Measurements from ENCODE around the gene CWC25. TPM values are rescaled to one million over a fixed set of nuclear protein-coding genes. Genes with fewer than 3 reads are reported as not detected.

The CWC25 gene
- total RNA-seq, 1 donor from 2014 or later: 65.2 TPM

DNA sequence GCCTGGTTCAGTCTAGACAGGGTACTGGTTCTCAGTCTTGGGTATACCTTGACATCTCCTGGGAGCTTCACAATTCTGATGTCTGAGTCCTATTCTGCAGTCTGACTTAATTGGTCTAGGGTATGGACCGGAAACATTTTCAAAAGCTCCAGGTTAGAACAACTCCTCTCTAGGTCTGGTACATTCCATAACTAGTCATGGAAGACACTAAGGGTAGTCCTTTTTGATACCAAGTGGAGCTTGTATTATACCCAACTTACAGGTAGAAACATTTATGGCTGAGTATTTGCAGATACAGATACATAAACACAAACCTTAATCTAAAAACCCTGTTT is 23.4 kb upstream of the CWC25 start:
- intact Hi-C loops (cut with DNase I): no loop called here
- Histone ChIP-seq H3K36me3 (peaks cover 48 to 65% of the 10 kb centered on the region in 2 donors), H3K4me1 (peaks cover 13 to 15% of the 10 kb centered on the region in 2 donors), H3K9me3 (no peaks in the 10 kb centered on the region), H3K27ac (no peak overlapping the region), H3K4me3 (no peak overlapping the region), H3K27me3 (no peaks in the 10 kb centered on the region)
- TF ChIP-seq, protein P1, sequence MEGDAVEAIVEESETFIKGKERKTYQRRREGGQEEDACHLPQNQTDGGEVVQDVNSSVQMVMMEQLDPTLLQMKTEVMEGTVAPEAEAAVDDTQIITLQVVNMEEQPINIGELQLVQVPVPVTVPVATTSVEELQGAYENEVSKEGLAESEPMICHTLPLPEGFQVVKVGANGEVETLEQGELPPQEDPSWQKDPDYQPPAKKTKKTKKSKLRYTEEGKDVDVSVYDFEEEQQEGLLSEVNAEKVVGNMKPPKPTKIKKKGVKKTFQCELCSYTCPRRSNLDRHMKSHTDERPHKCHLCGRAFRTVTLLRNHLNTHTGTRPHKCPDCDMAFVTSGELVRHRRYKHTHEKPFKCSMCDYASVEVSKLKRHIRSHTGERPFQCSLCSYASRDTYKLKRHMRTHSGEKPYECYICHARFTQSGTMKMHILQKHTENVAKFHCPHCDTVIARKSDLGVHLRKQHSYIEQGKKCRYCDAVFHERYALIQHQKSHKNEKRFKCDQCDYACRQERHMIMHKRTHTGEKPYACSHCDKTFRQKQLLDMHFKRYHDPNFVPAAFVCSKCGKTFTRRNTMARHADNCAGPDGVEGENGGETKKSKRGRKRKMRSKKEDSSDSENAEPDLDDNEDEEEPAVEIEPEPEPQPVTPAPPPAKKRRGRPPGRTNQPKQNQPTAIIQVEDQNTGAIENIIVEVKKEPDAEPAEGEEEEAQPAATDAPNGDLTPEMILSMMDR (IDR thresholded peaks at IDR 0.05): no peak
- DNase-seq (ENCODE audit: low spot score in 2 of 2): no peak

DNA sequence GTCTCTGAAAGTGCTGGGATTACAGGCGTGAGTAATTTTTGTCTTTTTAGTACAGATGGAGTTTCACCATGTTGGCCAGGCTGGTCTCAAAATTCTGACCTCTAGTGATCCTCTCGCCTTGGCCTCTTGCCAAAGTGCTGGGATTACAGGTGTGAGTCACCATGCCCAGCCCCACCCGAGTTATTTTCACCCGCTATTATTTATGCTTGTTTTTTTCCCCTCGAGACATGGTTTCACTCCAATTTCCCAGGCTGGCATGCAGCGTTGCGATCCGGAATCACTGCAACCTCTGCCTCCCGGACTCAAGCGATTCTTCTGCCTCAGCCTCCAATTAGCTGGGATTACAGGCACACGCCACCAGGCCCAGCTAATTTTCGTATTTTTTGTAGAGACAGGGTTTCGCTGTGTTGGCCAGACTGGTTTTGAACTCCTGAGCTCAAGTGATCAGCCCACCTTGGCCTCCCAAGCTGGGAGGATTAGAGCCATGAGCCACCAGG is 19.2 kb upstream of the CWC25 start:
- peaks cover 20 to 29% of the 10 kb centered on the region in 2 donors for H3K36me3 ChIP-seq
- no peaks in the 10 kb centered on the region for H3K27me3 ChIP-seq
- intact Hi-C loops (cut with DNase I): no loop called here
- no peak overlapping the region for H3K4me3 ChIP-seq
- DNase-seq (ENCODE audit: low spot score in 2 of 2): no peak
- no peaks in the 10 kb centered on the region for H3K9me3 ChIP-seq
- TF ChIP-seq, protein P1 (IDR thresholded peaks at IDR 0.05): no peak
- no peak overlapping the region for H3K27ac ChIP-seq
- no peaks in the 10 kb centered on the region for H3K4me1 ChIP-seq

DNA sequence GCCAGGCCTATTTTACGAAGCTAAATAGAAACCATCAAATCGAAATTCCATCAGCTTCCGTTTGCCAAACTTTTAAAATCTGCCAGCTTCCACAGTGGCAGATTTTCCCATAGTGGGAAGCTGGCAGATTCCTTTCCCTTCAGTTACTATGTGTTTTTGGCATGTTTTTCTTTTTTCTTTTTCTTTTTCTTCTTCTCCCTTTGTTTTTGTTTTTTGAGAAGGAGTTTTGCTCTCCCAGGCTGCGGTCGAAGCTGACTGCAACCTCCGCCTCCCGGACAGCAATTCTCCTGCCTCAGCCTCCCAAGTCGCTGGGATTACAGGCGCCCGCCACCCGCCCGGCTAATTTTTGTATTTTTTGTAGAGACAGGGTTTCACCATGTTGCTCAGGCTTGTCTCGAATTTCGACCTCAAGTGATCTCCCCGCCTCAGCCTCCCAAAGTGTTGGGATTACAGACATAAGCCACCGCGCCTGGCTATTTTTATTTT is 684 bp upstream of the CWC25 start:
- TF ChIP-seq, protein P1 (IDR thresholded peaks at IDR 0.05): no peak
- Histone ChIP-seq H3K4me1 (peaks cover 12 to 14% of the 10 kb centered on the region in 2 donors), H3K36me3 (peaks cover 7% of the 10 kb centered on the region in 2 donors), H3K4me3 (peak overlapping the region; percentile 81 to 82), H3K9me3 (no peaks in the 10 kb centered on the region), H3K27me3 (no peaks in the 10 kb centered on the region), H3K27ac (peak overlapping the region; percentile 93 to 99)
- no peak for DNase-seq (ENCODE audit: low spot score in 2 of 2)
- intact Hi-C loops (cut with DNase I): loop anchor here (1.0 kb wide), 3 partner anchors 27 to 43 kb away; partner anchors contain the start of genes PIP4K2B and RPL23

DNA sequence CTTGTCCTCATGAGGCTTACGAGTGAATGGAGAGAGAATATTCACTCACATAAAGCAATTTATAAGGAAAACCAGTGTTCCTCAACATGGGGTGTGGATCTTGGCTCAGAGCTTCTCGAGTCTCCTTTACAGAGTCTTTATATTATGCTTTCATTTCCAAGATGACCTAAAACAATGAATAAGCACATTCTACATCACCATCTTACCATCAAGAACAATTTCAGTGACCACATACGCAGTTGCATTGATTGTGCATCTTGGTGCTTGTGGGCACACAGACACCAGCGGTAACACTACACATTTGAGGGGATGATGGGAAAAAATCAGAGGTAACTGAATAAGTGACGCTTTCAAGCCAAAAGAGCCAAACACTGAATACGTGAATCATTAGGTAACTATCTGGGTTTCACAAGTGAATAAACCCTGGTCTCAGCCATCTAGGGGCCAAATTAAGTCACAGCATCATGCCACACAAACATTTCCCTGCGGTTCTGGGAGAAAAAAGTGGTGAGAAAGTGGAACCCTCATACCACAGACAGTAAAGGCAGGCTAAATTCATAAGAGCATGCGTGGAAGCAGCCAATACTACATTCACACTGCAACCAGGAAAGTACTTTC is 9.4 kb downstream of the CWC25 start:
- Histone ChIP-seq H3K36me3 (peaks cover 64 to 72% of the 10 kb centered on the region in 2 donors), H3K27me3 (no peaks in the 10 kb centered on the region), H3K27ac (no peak overlapping the region), H3K4me3 (no peak overlapping the region), H3K4me1 (no peaks in the 10 kb centered on the region), H3K9me3 (no peaks in the 10 kb centered on the region)
- no peak for DNase-seq (ENCODE audit: low spot score in 2 of 2)
- intact Hi-C loops (cut with DNase I): no loop called here
- TF ChIP-seq, protein P1 (IDR thresholded peaks at IDR 0.05): peak in 1 of 3 experiments; percentile 13

DNA sequence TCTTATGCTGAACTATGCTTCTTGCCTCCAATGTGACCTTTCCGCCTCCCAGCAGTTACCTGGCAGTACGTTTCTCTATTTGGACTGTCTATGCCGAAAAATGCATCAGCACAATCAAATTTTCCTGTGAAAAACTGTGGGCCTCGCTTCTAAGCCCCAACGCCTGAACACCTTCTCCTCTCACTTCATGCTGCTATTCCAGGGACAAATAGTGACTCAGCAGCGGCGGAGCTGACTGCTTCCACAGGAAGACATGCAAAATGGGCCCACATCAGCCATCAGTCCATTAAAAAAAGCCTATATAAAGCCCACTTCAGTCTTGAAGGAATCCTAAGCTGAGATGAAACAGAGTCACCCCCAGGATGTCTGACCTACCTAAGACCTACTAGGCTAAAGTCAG is 15.3 kb downstream of the CWC25 start:
- H3K4me3 ChIP-seq: no peak overlapping the region
- no peaks in the 10 kb centered on the region for H3K9me3 ChIP-seq
- H3K27me3 ChIP-seq: no peaks in the 10 kb centered on the region
- TF ChIP-seq, protein P1 (IDR thresholded peaks at IDR 0.05): no peak
- H3K36me3 ChIP-seq: peaks cover 84 to 87% of the 10 kb centered on the region in 2 donors
- H3K4me1 ChIP-seq: no peaks in the 10 kb centered on the region
- H3K27ac ChIP-seq: no peak overlapping the region
- intact Hi-C loops (cut with DNase I): no loop called here
- no peak for DNase-seq (ENCODE audit: low spot score in 2 of 2)
